Esophagus muscularis mucosa (tissue), 4 donors: ENCODE results near the gene CPA5. TPM values are rescaled to one million over a fixed set of nuclear protein-coding genes. Genes with fewer than 3 reads are reported as not detected.

ENCODE experiments used
- DNase-seq: peaks from one replicate; pipeline ENCODE4 v3.0.0-alpha.2; 2017; ENCODE audit errors: extremely low spot score
- H3K27ac ChIP-seq, 4 donors: fragments of 200-600 bp; sonication (generic); replicated peaks in 1 of 4; 1 replicate in 3 of 4; 2 replicates in 1 of 4; pipeline ENCODE4 v1.5.1; 2016 to 2019; ENCODE audit warnings: mild to moderate bottlenecking in 1 of 4
- H3K27me3 ChIP-seq, 4 donors: fragments of 200-600 bp; sonication (generic); one replicate each; pipeline versions ENCODE4 v1.5.1 to v1.6.0; 2016 to 2019
- H3K36me3 ChIP-seq, 4 donors: fragments of 200-600 bp; sonication (generic); one replicate each; pipeline ENCODE4 v1.5.1; 2016 to 2019
- H3K4me1 ChIP-seq, 4 donors: fragments of 200-600 bp; sonication (generic); one replicate each; pipeline ENCODE4 v1.5.1; 2016 to 2019
- H3K4me3 ChIP-seq, 4 donors: fragments of 200-600 bp; sonication (generic); 1 replicate in 2 of 4; 2 replicates in 2 of 4; pipeline ENCODE4 v1.5.1; 2016 to 2019; ENCODE audit warnings: mild to moderate bottlenecking in 4 of 4, moderate library complexity in 1 of 4
- H3K9me3 ChIP-seq, 4 donors: fragments of 200-600 bp; sonication (generic); 1 replicate in 3 of 4; 2 replicates in 1 of 4; pipeline ENCODE4 v1.5.1; 2016 to 2019
- EP300 ChIP-seq: sonication (generic); formaldehyde crosslinking; IDR thresholded peaks from one replicate; pipeline ENCODE4 v1.6.1; 2017; ENCODE audit warnings: antibody characterized with exemption
- POLR2A ChIP-seq: fragments of 450-650 bp; IDR thresholded peaks from one replicate; pipeline ENCODE4 v1.6.1; 2017; ENCODE audit warnings: antibody characterized with exemption, moderate library complexity, mild to moderate bottlenecking, low read depth
- POLR2AphosphoS5 ChIP-seq, 2 donors: sonication (generic); formaldehyde crosslinking; IDR thresholded peaks; one replicate each; pipeline ENCODE4 v1.6.1; 2017; ENCODE audit warnings: antibody characterized with exemption in 2 of 2
- WGBS: methylation state at CpG from one replicate; pipeline ENCODE4 v1.1.5; 2018; 5-methylcytosine and 5-hydroxymethylcytosine counted together
- intact Hi-C: fragments of 100-400 bp; cut with DNase I; formaldehyde crosslinking; loops from one replicate; pipeline ENCODE4 v1.15.1; 2023
- total RNA-seq, 4 donors: library from RNA; depleted of rRNA; stranded (reverse); fragments of >200 nt; gene quantifications; one replicate each; pipeline versions ENCODE4 v1.1.0 to v1.2.1, GENCODE V29; 2016
- TF ChIP-seq, protein P1 (sequence below), 3 experiments: fragments of 200-600 bp in 2 of 3; fragments of 450-650 bp in 1 of 3; sonication (generic) in 2 of 3; IDR thresholded peaks; one replicate each; pipeline ENCODE4 v1.5.1; 2017 to 2019; ENCODE audit warnings: antibody characterized with exemption in 3 of 3, mild to moderate bottlenecking in 2 of 3, moderate library complexity in 1 of 3

Gene CPA5
- total RNA-seq, 4 donors from 2014 or later = not detected

DNA sequence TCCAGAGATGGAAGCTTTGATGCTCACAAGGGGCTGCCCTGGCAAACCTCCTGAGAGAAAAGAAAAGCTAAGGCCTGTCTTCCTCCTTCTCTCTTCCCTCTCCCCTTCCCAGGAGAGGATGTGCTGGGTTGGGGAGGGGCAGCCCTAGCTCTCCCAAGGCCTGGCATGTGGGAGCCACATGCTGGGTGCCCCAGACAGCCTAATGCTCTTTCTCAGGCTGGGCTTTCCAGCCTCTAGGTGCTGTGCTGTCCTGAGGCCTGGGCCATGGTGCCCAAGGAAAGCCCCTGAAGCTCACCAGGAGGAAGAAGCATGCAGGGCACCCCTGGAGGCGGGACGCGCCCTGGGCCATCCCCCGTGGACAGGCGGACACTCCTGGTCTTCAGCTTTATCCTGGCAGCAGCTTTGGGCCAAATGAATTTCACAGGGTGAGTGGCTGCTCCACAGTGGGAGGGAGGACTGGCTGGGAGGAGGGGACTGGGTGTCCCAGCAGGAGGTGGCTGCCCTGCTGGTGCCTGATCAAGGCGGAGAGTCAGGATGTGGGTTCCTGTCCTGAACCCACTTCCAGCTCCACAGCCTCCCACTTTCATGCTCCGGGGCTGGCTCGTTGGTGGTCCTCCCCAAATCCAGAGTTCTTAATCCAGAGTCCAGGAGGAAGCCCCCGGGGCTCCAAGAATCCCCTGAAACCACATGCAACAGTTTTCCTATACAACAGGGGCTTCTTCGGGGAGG, 1.7 kb downstream of the CPA5 start:
- Histone ChIP-seq H3K36me3 (no peaks in the 10 kb centered on the region), H3K4me3 (no peak overlapping the region), H3K27me3 (no peaks in the 10 kb centered on the region), H3K4me1 (peaks cover 0 to 8% (median 7%) of the 10 kb centered on the region in 4 donors), H3K27ac (no peak overlapping the region), H3K9me3 (no peaks in the 10 kb centered on the region)
- intact Hi-C loops = no loop called here
- DNase-seq = no peak
- TF ChIP-seq POLR2A (no peak), POLR2AphosphoS5 (IDR thresholded peaks at IDR 0.05) (no peak), EP300 (no peak)
- TF ChIP-seq, protein P1, sequence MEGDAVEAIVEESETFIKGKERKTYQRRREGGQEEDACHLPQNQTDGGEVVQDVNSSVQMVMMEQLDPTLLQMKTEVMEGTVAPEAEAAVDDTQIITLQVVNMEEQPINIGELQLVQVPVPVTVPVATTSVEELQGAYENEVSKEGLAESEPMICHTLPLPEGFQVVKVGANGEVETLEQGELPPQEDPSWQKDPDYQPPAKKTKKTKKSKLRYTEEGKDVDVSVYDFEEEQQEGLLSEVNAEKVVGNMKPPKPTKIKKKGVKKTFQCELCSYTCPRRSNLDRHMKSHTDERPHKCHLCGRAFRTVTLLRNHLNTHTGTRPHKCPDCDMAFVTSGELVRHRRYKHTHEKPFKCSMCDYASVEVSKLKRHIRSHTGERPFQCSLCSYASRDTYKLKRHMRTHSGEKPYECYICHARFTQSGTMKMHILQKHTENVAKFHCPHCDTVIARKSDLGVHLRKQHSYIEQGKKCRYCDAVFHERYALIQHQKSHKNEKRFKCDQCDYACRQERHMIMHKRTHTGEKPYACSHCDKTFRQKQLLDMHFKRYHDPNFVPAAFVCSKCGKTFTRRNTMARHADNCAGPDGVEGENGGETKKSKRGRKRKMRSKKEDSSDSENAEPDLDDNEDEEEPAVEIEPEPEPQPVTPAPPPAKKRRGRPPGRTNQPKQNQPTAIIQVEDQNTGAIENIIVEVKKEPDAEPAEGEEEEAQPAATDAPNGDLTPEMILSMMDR (IDR thresholded peaks at IDR 0.05) = no peak
- 97% methylated on average over 3 of the region's 10 CpGs for WGBS

DNA sequence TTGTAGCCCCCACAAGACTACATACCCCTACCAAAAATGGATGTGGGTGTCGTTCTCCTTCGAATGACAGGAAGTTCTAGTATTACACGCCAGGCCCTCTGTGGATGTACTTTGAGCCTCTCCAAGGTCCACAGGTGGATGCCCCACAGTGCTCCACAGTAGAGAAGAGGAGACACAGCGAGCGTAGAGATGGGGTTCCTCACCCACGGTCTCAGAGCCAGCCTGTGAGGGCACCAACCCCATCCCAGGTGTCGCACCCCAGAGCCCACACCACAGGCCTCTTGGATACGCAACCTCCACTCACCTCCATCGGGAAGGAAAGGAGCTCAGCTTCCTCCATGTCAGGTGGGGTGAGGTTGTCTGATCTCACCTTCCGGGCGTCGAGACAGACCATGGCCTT, 2.3 kb downstream of the CPA5 start:
- DNase-seq = no peak
- 92% methylated on average over 6 of the region's 12 CpGs for WGBS
- Histone ChIP-seq H3K36me3 (no peaks in the 10 kb centered on the region), H3K4me1 (peaks cover 0 to 14% (median 13%) of the 10 kb centered on the region in 4 donors), H3K27ac (no peak overlapping the region), H3K27me3 (no peaks in the 10 kb centered on the region), H3K4me3 (no peak overlapping the region), H3K9me3 (no peaks in the 10 kb centered on the region)
- TF ChIP-seq POLR2A = no peak
- no peak for TF ChIP-seq EP300
- TF ChIP-seq, protein P1 (IDR thresholded peaks at IDR 0.05) = no peak
- TF ChIP-seq POLR2AphosphoS5 (IDR thresholded peaks at IDR 0.05) = no peak
- intact Hi-C loops = no loop called here

DNA sequence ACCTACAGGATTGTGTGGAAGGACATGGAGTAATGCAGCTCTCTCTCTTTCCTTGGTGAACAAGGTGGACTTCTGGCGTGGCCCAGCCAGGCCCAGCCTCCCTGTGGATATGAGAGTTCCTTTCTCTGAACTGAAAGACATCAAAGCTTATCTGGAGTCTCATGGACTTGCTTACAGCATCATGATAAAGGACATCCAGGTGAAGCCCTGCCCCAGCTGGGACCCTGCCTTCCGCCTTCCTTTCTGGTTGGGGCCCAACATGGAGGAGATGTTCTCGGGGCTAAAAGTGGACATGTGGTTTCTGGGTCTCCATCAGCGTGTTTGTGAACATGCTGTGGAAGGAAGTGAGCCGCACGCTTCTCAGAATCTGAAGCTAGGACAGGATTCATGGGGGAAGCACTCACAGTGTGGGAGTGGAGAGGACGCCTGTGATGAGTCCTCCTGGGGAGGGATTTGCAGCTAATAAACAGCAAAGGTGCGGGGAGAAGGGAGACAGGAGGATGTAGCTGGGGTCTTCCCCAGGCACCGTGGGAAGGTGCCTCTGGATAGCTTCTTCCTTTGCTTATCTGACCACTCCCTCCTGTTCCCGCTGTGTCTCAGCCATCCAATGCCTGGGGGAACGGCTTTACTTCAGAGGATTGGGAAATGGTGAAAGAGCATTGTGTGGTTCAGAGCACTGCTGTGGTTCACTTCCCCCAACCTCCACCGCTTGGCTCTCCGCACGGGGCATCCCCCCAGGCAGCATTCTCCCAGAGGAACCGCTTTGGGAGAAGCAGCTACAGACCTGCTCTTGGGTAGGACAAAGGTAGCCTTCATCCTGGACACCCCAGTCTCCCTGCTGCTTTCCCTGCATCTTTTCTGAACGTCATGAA, 5.5 kb downstream of the CPA5 start:
- Histone ChIP-seq H3K4me3 (no peak overlapping the region), H3K27ac (peak overlapping the region; percentile 10 to 56 (median 41)), H3K9me3 (no peaks in the 10 kb centered on the region), H3K27me3 (no peaks in the 10 kb centered on the region), H3K36me3 (no peaks in the 10 kb centered on the region), H3K4me1 (peaks cover 3 to 28% (median 24%) of the 10 kb centered on the region in 4 donors)
- no peak for TF ChIP-seq EP300
- TF ChIP-seq, protein P1 (IDR thresholded peaks at IDR 0.05) = no peak
- TF ChIP-seq POLR2AphosphoS5 (IDR thresholded peaks at IDR 0.05) = no peak
- TF ChIP-seq POLR2A = no peak
- 65% methylated on average over 16 of the region's 16 CpGs for WGBS
- intact Hi-C loops = loop anchor here (10.0 kb wide), 1 partner anchor 85 kb away; no protein-coding TSS in a partner anchor
- no peak for DNase-seq

DNA sequence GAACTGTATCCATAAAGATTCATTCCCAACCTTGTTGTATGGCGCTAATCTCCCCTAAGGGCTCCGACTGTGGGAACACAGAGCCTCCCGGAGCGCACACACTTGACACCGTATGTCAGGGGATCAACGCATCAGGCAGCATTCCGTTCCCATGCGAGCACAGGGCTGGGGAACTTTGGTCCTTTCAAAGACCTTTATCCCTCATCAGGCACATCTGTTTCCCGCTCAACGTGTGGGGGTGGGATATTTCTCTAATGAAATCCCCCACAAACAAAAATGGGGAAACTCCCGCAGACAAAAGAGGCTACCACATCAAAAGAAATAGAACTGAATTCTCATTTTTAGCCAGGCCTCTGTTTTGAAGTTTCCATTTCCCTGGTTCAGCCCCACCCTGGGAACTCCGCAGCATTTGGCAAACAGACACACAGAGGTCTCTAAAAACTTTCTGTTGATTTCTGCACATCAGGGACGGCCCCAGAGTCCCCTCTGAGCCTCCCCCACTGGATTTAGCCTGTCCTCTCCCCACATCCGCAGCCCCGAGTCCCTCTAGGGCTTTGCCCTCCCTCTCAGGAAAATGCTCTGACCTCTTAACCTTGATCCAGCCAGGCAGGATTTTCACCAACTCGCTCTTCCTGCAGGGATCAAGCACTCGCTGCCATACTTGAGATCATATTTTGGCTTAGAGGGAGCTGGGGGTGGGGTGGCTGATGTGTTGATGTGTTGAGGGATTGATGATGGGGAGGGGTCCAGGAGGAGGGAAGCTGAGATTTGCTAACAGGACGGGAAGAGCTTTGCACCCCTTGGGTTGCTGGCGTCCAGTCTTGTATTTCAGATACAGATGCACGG, 6.6 kb downstream of the CPA5 start:
- H3K36me3 ChIP-seq = no peaks in the 10 kb centered on the region
- H3K4me3 ChIP-seq = no peak overlapping the region
- WGBS = 66% methylated on average over 20 of the region's 20 CpGs
- TF ChIP-seq EP300 (no peak), POLR2AphosphoS5 (IDR thresholded peaks at IDR 0.05) (no peak), POLR2A (no peak)
- TF ChIP-seq, protein P1 (IDR thresholded peaks at IDR 0.05) = no peak
- H3K4me1 ChIP-seq = peaks cover 3 to 35% (median 30%) of the 10 kb centered on the region in 4 donors
- no peaks in the 10 kb centered on the region for H3K9me3 ChIP-seq
- no peaks in the 10 kb centered on the region for H3K27me3 ChIP-seq
- H3K27ac ChIP-seq = peak overlapping the region; percentile 25 to 62 (median 53)
- DNase-seq = no peak
- intact Hi-C loops = loop anchor here (10.0 kb wide), 1 partner anchor 84 kb away; no protein-coding TSS in a partner anchor
